Gastrocnemius medialis (tissue), 4 donors: ENCODE data around the gene SNX30. TPM values are rescaled to one million over a fixed set of nuclear protein-coding genes. Genes with fewer than 3 reads are reported as not detected.

Source experiments
- ATAC-seq, 2 donors: fragments of 150-250 bp; one replicate each; pipeline ENCODE4 v1.9.1; 2016
- DNase-seq, 2 donors: peaks; one replicate each; pipeline ENCODE4 v3.0.0-alpha.2; 2019
- H3K27ac ChIP-seq, 4 donors: fragments of 200-600 bp; sonication (generic); 1 replicate in 1 of 4; 2 replicates in 3 of 4; pipeline ENCODE4 v1.5.1; 2016 to 2018; ENCODE audit warnings: mild to moderate bottlenecking in 2 of 4, moderate library complexity in 1 of 4
- H3K27me3 ChIP-seq, 3 donors: fragments of 200-600 bp; sonication (generic) in 2 of 3; 1 replicate in 1 of 3; 2 replicates in 2 of 3; pipeline versions ENCODE4 v1.5.1 to v1.6.0; 2016 to 2019; ENCODE audit warnings: mild to moderate bottlenecking in 1 of 3, moderate library complexity in 1 of 3
- H3K36me3 ChIP-seq, 2 donors: fragments of 200-600 bp; sonication (generic) in 1 of 2; one replicate each; pipeline ENCODE4 v1.5.1; 2017 to 2018
- H3K4me1 ChIP-seq, 2 donors: fragments of 200-600 bp; sonication (generic) in 1 of 2; one replicate each; pipeline ENCODE4 v1.5.1; 2016 to 2017; ENCODE audit warnings: mild to moderate bottlenecking in 2 of 2
- H3K4me3 ChIP-seq, 4 donors: fragments of 200-600 bp; sonication (generic) in 3 of 4; 1 replicate in 1 of 4; 2 replicates in 3 of 4; pipeline ENCODE4 v1.5.1; 2016 to 2019; ENCODE audit warnings: mild to moderate bottlenecking in 2 of 4
- H3K9me3 ChIP-seq, 3 donors: fragments of 200-600 bp; sonication (generic) in 2 of 3; 1 replicate in 1 of 3; 2 replicates in 2 of 3; pipeline ENCODE4 v1.5.1; 2016 to 2019
- CTCF ChIP-seq, 5 experiments: fragments of 450-650 bp in 3 of 5; fragments of 200-600 bp in 2 of 5; sonication (generic) in 2 of 5; IDR thresholded peaks in 4 of 5; conservative IDR thresholded peaks in 1 of 5; 1 replicate in 4 of 5; 2 replicates in 1 of 5; pipeline ENCODE4 v1.5.1; 2016 to 2019; ENCODE audit warnings: antibody characterized with exemption in 5 of 5, mild to moderate bottlenecking in 3 of 5, moderate library complexity in 3 of 5
- POLR2A ChIP-seq, 2 donors: fragments of 450-650 bp; IDR thresholded peaks; one replicate each; pipeline ENCODE4 v1.6.1; 2017; ENCODE audit warnings: antibody characterized with exemption in 2 of 2, mild to moderate bottlenecking in 2 of 2, moderate library complexity in 2 of 2
- in situ Hi-C, 4 donors: fragments of 200-750 bp; cut with MboI; loops; one replicate each; pipeline versions ENCODE4 v1.15.0 to v1.8.0; 2017; ENCODE audit warnings: low sequenced_read_pairs in 4 of 4
- intact Hi-C: fragments of 100-400 bp; cut with DNase I; formaldehyde crosslinking; loops from one replicate; pipeline ENCODE4 v1.15.1; 2023; ENCODE audit warnings: low total_unique reads
- total RNA-seq, 4 donors: library from RNA; depleted of rRNA; stranded (reverse); fragments of >200 nt; gene quantifications; one replicate each; pipeline versions ENCODE4 v1.1.0 to v1.2.3, GENCODE V29; 2016

Gene SNX30
- total RNA-seq, 4 donors from 2014 or later = 2.3 to 6.1 (median 3.9) TPM

- TF ChIP-seq POLR2A (IDR thresholded peaks at IDR 0.05) (no peak), CTCF (IDR thresholded peaks at IDR 0.05 in 4 of 5, conservative IDR thresholded peaks at IDR 0.05 in 1 of 5) (no peak)
- Histone ChIP-seq H3K4me1 (no peaks in the 10 kb centered on the region), H3K27ac (no peak overlapping the region), H3K27me3 (no peaks in the 10 kb centered on the region), H3K36me3 (peaks cover 0 to 7% of the 10 kb centered on the region in 2 donors), H3K4me3 (no peak overlapping the region), H3K9me3 (no peaks in the 10 kb centered on the region)
- DNase-seq = no peak
- intact Hi-C loops = no loop called here
- in situ Hi-C loops = no loop called here
- ATAC-seq = no peak
These were observed 113.8 kb downstream of the SNX30 start for GRCh38 chr9:112864403-112864802.

GRCh38 chr9:112864982-112865381 lies 114.4 kb downstream of the SNX30 start:
- no peak for TF ChIP-seq POLR2A (IDR thresholded peaks at IDR 0.05)
- no peak for TF ChIP-seq CTCF (IDR thresholded peaks at IDR 0.05 in 4 of 5, conservative IDR thresholded peaks at IDR 0.05 in 1 of 5)
- Histone ChIP-seq H3K27me3 (no peaks in the 10 kb centered on the region), H3K4me1 (no peaks in the 10 kb centered on the region), H3K27ac (no peak overlapping the region), H3K9me3 (no peaks in the 10 kb centered on the region), H3K36me3 (peaks cover 0 to 7% of the 10 kb centered on the region in 2 donors), H3K4me3 (no peak overlapping the region)
- DNase-seq = no peak
- in situ Hi-C loops = no loop called here
- ATAC-seq = no peak
- intact Hi-C loops = no loop called here

GRCh38 chr9:112866662-112867274 lies 116.2 kb downstream of the SNX30 start:
- Histone ChIP-seq H3K27me3 (no peaks in the 10 kb centered on the region), H3K4me3 (no peak overlapping the region), H3K36me3 (peaks cover 0 to 7% of the 10 kb centered on the region in 2 donors), H3K4me1 (no peaks in the 10 kb centered on the region), H3K9me3 (no peaks in the 10 kb centered on the region), H3K27ac (no peak overlapping the region)
- ATAC-seq (no peak), DNase-seq (no peak)
- intact Hi-C loops (no loop called here), in situ Hi-C loops (no loop called here)
- TF ChIP-seq POLR2A (IDR thresholded peaks at IDR 0.05) (no peak), CTCF (IDR thresholded peaks at IDR 0.05 in 4 of 5, conservative IDR thresholded peaks at IDR 0.05 in 1 of 5) (no peak)

- DNase-seq (no peak), ATAC-seq (no peak)
- Histone ChIP-seq H3K9me3 (no peaks in the 10 kb centered on the region), H3K27ac (no peak overlapping the region), H3K4me3 (no peak overlapping the region), H3K36me3 (peaks cover 0 to 7% of the 10 kb centered on the region in 2 donors), H3K4me1 (no peaks in the 10 kb centered on the region), H3K27me3 (no peaks in the 10 kb centered on the region)
- in situ Hi-C loops (no loop called here), intact Hi-C loops (no loop called here)
- TF ChIP-seq POLR2A (IDR thresholded peaks at IDR 0.05) (no peak), CTCF (IDR thresholded peaks at IDR 0.05 in 4 of 5, conservative IDR thresholded peaks at IDR 0.05 in 1 of 5) (no peak)
These were observed 116.9 kb downstream of the SNX30 start for GRCh38 chr9:112867275-112867991.
